ENCODE results near the gene SKAP1.
"Not testable (repeated sequence)": the region's sequence is repeated elsewhere in the genome, so short reads cannot be mapped to it uniquely, and the experiment has no call there.

The SKAP1 gene

DNA sequence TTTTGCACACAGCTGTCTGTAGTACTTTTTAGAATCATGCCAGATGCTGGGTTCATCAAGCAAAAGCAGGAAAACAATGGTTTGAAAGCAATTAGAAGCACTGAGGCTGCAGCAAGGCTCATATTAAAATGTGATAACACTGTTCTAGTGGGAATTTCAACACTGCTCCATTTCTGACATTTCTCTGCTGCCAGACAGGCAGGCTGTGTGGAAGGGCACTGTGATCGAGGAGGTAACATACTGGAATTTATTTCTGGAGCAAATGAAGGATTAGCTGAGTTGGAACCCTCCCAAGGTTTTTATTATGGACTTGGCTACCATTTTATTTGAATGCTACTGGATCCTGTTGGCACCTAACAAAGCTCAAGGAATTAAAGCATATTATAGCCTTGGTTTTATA, 66.9 kb downstream of the SKAP1 start:
- FAIRE-seq: no peak

DNA sequence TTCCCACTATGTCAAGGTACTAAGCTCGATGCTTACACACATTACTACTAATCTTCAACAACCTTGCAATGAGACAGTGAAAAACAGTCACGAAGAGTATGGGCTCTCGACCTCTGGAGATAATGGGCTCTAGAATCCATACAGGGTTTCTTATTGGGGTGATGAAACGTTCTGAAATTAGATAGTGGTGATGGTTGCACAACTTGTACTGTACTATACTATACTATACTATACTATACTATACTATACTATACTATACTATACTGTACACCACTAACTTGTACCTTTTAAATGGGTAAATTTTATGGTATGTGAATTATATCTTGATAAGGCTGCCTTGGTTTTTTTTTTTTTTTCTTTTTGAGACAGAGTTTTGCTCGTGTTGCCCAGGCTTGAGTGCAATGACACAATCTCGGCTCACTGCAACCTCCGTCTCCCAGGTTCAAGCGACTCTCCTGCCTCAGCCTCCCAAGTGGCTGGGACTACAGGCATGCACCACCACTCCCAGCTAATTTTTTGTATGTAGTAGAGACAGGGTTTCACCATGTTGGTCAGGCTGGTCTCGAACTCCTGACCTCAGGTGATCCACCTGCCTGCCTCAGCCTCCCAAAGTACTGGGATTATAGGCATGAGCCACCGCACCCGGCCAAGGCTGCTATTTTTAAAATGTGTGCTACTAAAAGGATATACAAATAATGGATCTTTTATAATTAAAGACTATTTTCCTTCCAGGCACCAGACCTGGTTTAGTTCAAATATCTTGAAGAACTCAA, 69.0 kb downstream of the SKAP1 start:
- FAIRE-seq: not testable (repeated sequence)

DNA sequence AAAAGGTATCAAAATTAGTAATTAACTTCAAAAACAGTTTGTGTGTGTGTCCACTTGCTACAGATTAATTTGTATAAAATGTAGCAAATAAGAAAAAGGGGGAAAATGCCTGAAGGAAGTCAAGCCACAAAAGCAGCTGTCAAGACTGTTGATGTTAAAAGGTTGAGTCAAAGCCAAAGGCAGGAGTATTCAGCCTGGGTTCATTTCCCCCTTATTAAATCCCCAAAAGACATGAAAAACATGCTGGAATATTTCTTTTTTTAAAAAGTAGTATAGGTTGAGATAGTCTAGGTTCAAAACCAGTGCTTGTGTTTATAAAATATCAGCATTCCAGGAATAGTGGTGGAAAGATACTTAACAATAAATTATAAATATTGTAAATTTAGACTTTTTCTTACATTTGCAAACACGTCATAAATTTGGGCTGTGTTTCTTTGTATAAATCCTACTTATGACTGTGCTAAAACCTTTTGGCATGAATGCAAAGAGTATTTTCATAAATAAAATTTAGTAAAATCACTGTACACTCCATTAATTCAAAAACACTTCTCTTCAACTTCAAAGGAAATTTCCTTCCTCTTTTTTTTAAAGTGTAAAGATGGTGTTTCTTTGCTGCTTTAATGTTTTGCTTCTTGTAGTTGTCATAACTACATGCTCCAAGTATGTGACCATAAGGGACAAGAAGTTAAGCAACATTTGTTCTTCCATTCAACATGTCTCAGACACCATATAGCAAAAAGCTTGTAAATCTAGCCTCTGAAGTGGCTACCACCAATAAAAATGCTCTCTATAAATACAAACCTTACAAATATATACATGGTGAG, 72.0 kb downstream of the SKAP1 start:
- peak; percentile 46 for FAIRE-seq

DNA sequence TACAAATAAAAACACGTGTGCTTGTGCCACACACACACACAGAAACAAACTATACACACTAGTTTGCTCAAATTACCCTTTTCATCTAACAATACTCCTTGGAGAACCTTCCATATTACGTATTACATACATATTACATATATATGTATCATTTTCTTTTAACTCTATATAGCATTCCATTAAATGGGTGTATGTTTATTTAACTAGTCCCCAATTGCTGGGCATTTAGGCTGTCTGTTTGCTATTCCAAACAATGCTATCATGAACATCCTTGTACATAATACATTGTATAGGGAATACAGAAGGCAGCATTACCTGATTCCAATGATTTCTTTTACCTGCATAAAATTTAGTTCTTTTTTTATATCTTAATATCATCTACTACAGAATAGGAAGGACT, 73.1 kb downstream of the SKAP1 start:
- FAIRE-seq: no peak

DNA sequence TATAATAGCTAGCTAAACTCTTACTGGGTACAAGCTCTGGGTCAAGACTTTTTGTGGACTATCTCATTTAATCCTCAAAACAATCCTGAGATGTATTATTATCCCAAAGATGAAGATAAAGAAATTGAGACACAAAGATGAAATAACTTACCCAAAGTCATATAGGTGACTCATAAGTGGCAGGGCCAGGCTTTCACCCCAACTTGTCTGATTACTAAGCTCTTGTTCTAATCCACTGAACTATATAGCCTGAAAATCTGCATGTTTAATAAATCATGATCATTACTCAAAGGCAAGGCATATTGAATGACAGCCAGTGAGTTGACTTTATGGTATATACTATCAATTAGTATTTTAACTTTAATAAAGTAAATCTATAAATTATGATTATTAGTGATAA, 77.4 kb downstream of the SKAP1 start:
- FAIRE-seq: no peak

DNA sequence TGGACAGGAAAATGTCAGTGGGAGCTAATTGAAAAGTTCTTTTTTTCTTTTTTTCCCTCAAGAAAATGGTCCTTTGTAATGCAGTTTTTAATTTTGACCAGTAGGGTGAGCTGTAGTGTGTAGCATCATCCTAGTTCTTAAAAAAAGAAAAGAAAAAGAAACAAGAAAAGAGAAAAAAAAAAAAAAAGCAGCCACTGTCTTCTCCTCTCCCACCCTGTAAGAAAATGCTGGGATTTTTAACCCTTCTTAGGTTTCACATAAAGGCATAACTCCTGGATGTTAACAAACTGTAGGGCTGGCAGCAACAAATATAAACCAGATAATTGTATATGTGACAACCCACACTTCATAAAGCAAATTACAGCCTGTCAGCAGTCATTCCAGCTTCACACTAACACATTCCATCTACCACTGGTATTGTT, 78.1 kb downstream of the SKAP1 start:
- FAIRE-seq: peak; percentile 97

DNA sequence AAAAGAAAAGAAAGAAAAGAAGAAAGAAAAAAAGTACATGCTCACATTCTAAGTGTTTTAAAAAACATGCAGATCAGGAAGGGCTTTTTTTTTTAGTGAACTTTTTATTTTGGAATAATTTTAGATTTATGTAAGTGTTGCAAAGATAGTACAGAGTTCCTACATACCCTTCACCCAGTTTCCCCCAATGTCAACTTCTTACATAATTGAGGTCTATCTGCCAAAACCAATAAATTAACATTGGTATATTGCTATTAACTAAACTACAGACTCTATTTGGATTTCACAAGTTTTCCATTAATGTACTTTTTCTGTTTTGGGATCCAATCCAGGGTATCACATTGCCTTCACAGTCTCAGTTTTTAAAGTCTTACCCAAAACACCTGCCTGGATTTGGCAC, 81.7 kb downstream of the SKAP1 start:
- FAIRE-seq: no peak

DNA sequence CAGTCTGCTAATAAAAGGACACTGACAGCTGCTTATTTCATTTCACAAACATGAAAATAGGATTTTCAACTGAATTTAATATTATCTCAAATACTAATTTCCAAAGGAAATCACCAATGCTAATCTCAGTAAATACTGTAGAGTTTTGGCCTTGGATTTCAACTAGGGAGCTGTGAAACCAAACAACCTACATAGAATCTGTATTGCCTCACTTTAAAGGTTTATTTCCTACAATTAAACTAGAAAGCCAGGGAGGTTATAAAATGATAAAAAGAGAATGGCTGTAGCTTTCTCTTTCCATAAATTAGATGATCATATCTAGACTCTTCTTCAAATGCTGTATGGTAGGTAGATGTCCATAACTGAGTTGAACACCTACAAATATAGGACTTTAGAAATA, 82.8 kb downstream of the SKAP1 start:
- peak; percentile 27 for FAIRE-seq

DNA sequence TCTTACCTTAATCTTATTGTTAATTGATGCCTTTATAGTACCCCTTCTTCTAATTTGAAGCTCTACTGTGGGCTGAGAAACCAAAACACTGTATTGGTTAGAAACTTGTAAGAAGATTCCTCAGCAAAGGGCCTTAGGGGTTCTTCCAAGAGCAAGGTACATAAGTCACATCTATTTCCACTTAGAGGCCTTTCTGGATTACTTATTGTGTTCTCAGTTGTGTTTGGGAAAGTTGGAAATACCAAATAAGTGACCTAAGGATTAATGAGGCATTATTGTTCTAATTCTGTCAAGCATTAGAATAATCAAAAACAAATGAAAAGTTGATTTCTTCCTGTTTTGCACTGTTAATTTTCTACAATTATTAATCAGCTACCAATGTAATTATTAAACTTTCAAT, 85.8 kb downstream of the SKAP1 start:
- no peak for FAIRE-seq

DNA sequence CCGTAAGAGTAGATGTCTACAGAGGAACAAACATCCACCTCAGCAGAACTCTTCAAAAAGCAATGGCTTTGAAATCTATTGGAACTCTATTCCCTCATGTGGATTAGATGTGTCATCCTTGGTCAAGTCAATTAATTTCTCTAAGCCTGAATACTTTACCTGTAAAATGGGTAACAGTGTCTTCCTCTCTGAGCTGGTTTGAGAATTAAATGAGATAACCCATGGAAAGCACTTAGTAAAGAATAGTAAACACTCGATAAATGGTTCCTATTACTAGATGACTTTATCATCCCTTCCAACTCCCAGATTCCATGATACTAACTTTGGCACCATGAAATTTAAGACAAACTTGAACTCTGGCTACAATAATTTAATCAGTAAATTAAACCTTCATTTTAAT, 89.1 kb downstream of the SKAP1 start:
- FAIRE-seq: no peak

DNA sequence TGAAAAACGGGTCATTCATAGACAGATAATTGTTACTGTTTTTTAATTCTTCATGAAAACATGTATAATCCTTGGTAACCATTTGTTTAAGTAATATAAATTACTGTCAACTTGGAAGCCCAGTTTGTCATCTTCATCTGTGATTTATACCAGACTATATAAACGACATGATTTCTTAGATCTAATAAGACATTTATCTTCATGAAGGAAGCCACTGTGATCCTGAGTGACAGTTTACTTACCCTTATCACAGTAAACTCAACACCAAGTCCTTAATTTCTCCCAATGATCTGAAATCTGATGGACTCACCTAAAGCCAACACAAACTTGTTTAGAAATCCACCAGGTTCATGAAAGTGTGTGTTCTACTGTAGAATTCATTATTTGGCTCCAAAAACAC, 91.3 kb downstream of the SKAP1 start:
- no peak for FAIRE-seq

DNA sequence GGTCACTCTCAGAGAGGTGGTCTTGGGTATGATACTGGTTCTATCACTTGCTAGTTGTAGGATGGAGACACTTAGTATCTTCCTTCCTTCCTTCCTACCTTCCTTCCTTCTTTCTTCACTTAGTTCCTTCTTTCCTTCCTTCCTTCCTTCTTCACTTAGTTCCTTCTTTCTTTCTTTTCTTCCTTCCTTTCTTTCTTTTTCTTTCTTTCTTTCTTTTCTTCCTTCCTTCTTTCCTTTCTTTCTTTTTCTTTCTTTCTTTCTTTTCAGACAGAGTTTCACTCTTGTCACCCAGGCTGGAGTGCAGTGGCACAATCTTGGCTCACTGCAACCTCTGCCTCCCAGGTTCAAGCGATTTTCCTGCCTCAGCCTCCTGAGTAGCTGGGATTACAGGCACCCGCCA, 92.1 kb downstream of the SKAP1 start:
- not testable (repeated sequence) for FAIRE-seq

DNA sequence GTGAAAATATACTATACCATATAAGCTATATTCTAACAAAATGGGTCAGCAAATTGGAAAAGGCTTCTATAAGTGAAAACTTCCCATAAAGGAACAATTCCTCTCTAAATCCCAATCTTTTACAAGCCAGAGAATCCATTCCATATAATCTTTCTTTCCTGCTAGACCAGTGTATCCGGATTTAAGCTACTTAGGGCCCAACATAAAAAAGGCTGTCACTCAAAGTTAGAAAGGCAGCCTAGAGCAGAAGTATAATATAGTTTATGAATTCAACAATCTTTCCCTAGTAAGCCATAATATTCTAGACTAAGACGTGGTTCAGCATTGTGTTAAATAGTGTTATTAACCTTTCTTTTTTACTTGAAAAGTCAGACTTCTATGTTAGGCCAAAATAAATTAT, 93.0 kb downstream of the SKAP1 start:
- peak; percentile 28 for FAIRE-seq

DNA sequence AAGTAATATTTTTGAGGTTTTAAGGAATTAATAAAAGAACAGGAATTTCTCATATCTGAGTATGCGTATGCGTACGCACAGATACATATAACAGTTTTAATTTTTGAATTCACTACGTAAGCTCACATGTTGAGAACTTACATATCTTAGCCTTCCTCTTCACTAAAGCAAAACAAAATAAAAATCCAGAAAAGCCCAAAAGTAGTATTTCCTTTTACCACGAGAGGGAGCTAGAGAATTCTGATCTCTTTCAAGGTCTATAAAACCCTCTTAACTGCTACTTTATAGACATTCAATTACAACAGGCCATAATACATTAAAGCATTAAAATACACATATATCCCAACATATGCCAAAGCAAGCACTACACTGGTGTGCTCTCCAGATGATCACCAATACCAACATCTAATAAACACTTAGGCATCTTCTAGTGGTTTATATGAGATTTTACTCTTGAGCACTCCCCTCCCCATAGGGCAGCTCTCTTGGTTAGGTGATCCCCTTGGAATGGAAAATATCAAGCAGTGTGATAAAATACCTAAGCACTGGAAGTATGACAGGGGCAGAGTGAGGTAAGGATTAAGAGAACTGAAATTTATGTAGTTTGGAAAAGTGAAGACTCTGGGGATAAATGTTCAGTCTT, 94.0 kb downstream of the SKAP1 start:
- FAIRE-seq: peak; percentile 98

DNA sequence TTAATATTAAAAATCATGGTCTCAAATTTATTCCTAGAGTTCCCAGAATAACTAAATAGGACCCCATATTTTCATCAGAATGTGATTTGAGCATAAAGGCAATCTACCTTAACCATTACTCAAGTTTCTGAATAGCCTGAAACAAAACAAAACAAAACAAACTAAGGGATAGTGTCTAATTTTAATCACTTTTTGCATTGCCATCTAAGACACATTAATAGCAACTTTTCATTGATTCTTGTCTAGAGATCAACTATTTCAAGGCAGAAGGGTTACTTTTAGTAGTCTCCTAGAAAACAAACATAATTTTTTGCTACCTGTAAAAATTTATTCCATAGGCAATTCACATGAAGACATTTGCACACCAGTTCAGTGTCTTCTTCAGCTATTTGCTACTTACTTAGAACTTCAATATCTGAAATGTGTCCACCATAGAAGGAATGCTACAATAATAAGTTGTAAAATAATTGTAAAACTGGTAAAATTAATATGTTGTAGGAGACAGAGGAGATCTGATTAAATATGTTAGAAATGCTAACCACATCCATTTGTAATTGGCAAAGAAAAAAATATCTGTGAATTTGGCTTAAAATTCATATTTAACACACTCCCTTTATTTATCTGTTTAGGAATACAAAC, 94.7 kb downstream of the SKAP1 start:
- FAIRE-seq: no peak

DNA sequence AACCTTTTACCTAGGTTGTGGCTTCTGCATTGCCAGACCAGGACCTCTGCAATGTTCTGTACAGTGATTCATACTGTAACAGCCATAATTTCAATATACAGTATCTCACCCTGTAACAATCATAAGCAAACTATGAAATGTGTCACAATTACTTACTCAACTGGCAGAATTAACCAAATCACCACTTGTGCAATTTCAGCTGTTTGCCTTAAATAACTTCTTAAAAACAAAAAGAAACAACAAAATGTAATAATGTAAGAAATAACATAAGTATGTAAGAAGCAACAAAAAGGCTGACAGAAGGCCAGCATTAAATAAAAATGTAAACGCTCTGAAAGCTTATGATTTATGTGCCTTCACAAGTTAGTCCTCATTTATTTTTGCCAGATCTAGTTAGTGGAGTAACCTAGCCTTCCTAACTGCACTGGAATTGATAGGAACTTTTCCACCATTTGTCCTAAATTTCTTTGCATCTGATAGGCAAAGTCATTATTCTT, 96.9 kb downstream of the SKAP1 start:
- FAIRE-seq: no peak

DNA sequence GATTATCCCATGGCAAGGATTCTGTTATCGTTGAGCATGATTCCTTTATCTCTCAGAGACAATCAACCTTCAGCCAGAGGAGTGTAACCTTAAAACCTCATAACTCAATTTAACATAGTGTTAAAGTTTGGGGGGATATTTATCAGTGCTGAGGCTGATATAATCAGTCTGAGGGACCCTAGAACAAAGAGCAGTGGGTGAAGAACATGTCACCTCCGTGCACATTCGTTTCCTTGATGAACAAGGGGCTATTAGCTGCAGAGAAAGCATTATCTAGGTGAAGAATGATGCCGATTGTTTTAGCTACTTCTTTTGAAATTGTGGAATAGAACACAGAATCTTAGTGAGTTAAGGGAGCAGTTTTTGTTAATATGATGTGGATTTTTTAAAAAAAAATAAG, 99.1 kb downstream of the SKAP1 start:
- FAIRE-seq: no peak

DNA sequence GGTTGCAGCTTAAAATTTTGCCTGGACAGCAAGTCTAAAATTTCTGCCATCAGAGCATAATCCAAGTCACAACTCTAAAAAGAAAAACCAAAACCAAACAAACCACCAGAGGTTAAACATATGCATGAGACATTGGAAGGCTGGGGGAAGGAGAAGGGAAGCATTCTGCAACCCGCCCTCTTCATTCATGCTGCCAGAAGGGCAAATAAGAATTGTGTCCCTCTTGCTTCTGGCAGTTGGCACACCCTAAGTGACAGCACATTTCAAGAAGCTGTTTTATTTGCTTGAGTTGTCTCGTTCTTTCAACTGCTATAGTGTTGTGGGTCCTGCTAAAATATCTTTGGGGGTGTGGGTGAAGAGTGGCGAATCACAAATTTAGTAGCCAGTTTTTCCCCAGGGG, 99.6 kb downstream of the SKAP1 start:
- FAIRE-seq: no peak

DNA sequence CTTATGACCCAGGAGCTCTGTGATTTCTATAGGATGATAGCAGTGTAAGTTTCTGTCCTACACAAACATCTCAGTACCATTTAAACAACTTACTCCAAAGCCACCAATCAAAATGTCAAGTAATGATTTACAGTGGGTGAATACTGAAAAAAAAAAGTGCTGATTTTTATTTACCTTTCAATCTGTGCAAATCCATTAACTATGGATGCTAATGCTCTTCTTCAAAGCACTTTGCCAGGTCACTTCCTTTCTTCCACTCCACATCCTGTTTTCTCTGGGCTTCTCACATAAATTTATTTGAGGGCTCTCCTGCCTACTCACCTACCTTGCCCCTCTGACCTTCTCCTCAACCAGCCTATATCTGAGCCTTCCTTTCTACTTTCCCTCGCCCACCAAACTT, 101.6 kb downstream of the SKAP1 start:
- FAIRE-seq: no peak

DNA sequence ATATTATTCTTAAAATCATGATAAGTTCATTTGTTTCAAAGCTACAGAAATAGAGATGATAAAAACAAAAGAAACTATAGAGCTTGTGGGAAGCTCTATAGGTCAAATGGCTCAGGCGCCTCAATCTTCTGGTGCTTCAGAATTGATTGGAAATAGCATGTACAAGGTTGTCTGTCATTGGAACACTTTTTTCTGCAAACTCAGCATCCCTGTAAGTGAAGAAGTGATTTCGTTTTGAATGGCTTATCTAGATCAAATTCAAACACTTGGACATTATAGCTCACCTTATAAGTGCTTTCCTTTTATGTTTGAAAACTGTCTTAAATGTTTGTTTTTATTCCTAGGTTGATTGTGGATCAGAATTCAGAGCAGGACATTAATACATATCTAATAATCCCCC, 103.7 kb downstream of the SKAP1 start:
- no peak for FAIRE-seq

DNA sequence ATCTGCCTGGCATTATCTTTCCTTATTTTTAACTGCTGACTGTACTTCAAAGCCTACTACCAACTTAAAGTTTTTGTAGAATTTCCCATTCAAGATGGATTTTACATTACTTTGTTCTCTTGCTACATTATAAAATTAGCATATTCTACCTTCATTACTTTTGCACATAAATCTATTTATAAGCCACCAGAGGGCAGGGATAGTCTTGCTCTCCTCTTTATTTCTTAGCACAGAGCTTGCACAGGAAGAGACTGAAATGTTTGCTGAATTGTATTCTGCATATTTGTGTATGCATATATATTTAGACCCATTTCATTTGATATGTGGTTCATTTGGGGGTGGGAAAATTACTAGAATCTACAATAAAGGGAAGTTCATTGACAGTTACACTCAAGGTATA, 108.0 kb downstream of the SKAP1 start:
- no peak for FAIRE-seq

DNA sequence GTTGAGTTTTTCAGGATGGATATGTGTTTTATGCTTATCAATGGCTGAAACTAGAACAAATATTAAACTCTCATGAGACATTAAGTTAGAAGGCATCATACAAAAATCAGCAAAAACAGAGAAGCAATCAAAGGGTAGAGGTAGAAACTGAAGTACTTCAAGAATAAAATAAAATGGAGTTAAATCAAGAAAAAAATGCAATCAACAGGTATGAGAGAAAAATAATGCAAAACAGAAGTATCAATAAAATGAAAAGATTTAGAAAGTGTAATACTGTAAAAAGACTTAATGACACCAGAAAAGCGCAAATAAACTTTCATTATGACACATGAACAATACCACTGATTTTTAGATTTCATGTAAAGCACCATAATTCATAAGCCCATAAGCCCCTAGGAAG, 112.3 kb downstream of the SKAP1 start:
- FAIRE-seq: no peak

DNA sequence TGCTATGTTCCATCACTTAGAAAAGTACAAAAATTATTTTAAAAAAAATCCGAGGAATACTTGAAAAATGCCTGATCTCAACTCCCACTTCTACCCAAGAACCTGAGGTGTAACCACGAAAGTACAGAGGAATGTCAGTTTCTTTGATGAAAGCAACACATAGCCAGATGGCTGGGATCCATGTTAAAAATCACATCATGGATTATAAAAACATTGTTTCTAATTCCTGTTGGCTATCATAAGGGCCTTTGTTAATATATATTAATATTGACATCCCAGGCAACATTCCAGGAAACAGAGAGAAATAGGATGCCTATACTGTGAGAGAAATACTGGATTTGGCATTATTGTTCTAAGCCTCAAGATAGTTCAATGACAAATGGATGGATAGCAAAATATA, 115.3 kb downstream of the SKAP1 start:
- no peak for FAIRE-seq

Data from G401.6 (cell line).